Subcutaneous abdominal adipose tissue (tissue), 5 donors: ENCODE data around the gene NECAB2.

Source experiments
- H3K27ac ChIP-seq: one replicate; pipeline ENCODE4 v1.7.0; 2013; ENCODE audit warnings: low read depth, mild to moderate bottlenecking, inconsistent platforms, low read length, moderate library complexity
- H3K27me3 ChIP-seq, 5 donors: one replicate each; pipeline ENCODE4 v1.7.0; 2013; ENCODE audit warnings: low read length in 5 of 5, inconsistent platforms in 1 of 5; ENCODE audit not compliant: control insufficient read depth in 5 of 5, insufficient read depth in 4 of 5
- H3K36me3 ChIP-seq, 5 donors: one replicate each; pipeline ENCODE4 v1.7.0; 2013; ENCODE audit warnings: low read length in 5 of 5; ENCODE audit not compliant: control insufficient read depth in 5 of 5, insufficient read depth in 5 of 5
- H3K4me1 ChIP-seq, 5 donors: one replicate each; pipeline ENCODE4 v1.7.0; 2013; ENCODE audit warnings: low read length in 5 of 5, mild to moderate bottlenecking in 3 of 5, moderate library complexity in 1 of 5; ENCODE audit not compliant: control insufficient read depth in 5 of 5, insufficient read depth in 5 of 5
- H3K4me3 ChIP-seq, 5 donors: one replicate each; pipeline ENCODE4 v1.7.0; 2013; ENCODE audit warnings: low read length in 5 of 5, low read depth in 1 of 5
- H3K9ac ChIP-seq, 5 donors: one replicate each; pipeline ENCODE4 v1.7.0; 2013; ENCODE audit warnings: low read length in 5 of 5, mild to moderate bottlenecking in 4 of 5, moderate library complexity in 3 of 5
- H3K9me3 ChIP-seq, 5 donors: one replicate each; pipeline ENCODE4 v1.7.0; 2013; ENCODE audit warnings: low read length in 5 of 5; ENCODE audit not compliant: control insufficient read depth in 5 of 5
- donor health status: healthy.
- donor health status: healthy.
- donor health status: healthy.
- donor health status: healthy.
- donor health status: healthy.

The NECAB2 gene

GRCh38 chr16:84003038-84003437, 35.0 kb downstream of the NECAB2 start:
- no peaks in the 10 kb centered on the region for H3K9me3 ChIP-seq
- H3K36me3 ChIP-seq: no peaks in the 10 kb centered on the region
- peaks cover 4 to 14% (median 7%) of the 10 kb centered on the region in 5 donors for H3K27me3 ChIP-seq
- H3K9ac ChIP-seq: no peak overlapping the region
- H3K4me1 ChIP-seq: no peaks in the 10 kb centered on the region
- no peak overlapping the region for H3K4me3 ChIP-seq
- H3K27ac ChIP-seq: no peak overlapping the region

- H3K9ac ChIP-seq: no peak overlapping the region
- H3K36me3 ChIP-seq: no peaks in the 10 kb centered on the region
- no peak overlapping the region for H3K27ac ChIP-seq
- H3K4me1 ChIP-seq: peaks cover 0 to 3% (median 0%) of the 10 kb centered on the region in 5 donors
- H3K27me3 ChIP-seq: peaks cover 3 to 17% (median 7%) of the 10 kb centered on the region in 5 donors
- H3K9me3 ChIP-seq: no peaks in the 10 kb centered on the region
- H3K4me3 ChIP-seq: no peak overlapping the region
Observed at GRCh38 chr16:84004442-84004841, 36.4 kb downstream of the NECAB2 start.

- H3K27ac ChIP-seq: no peak overlapping the region
- peaks cover 3 to 19% (median 7%) of the 10 kb centered on the region in 5 donors for H3K27me3 ChIP-seq
- peaks cover 0 to 3% (median 0%) of the 10 kb centered on the region in 5 donors for H3K4me1 ChIP-seq
- H3K4me3 ChIP-seq: no peak overlapping the region
- H3K9ac ChIP-seq: no peak overlapping the region
- no peaks in the 10 kb centered on the region for H3K36me3 ChIP-seq
- no peaks in the 10 kb centered on the region for H3K9me3 ChIP-seq
Observed at GRCh38 chr16:84005391-84005790, 37.3 kb downstream of the NECAB2 start.

- Histone ChIP-seq H3K4me1 (peaks cover 0 to 3% (median 0%) of the 10 kb centered on the region in 5 donors), H3K27ac (no peak overlapping the region), H3K4me3 (no peak overlapping the region), H3K27me3 (peaks cover 0 to 19% (median 4%) of the 10 kb centered on the region in 5 donors), H3K9ac (no peak overlapping the region), H3K36me3 (no peaks in the 10 kb centered on the region), H3K9me3 (no peaks in the 10 kb centered on the region)
Observed at GRCh38 chr16:84007520-84007919, 39.5 kb downstream of the NECAB2 start.

GRCh38 chr16:84007965-84008364, 39.9 kb downstream of the NECAB2 start:
- H3K9me3 ChIP-seq: no peaks in the 10 kb centered on the region
- H3K36me3 ChIP-seq: no peaks in the 10 kb centered on the region
- no peak overlapping the region for H3K4me3 ChIP-seq
- no peak overlapping the region for H3K27ac ChIP-seq
- H3K9ac ChIP-seq: no peak overlapping the region
- H3K4me1 ChIP-seq: peaks cover 0 to 3% (median 0%) of the 10 kb centered on the region in 5 donors
- peaks cover 0 to 16% (median 4%) of the 10 kb centered on the region in 5 donors for H3K27me3 ChIP-seq

GRCh38 chr16:84009282-84009681, 41.2 kb downstream of the NECAB2 start:
- Histone ChIP-seq H3K4me3 (no peak overlapping the region), H3K27me3 (peaks cover 0 to 16% (median 4%) of the 10 kb centered on the region in 5 donors), H3K36me3 (no peaks in the 10 kb centered on the region), H3K9me3 (no peaks in the 10 kb centered on the region), H3K27ac (no peak overlapping the region), H3K4me1 (peaks cover 0 to 7% (median 0%) of the 10 kb centered on the region in 5 donors), H3K9ac (no peak overlapping the region)

GRCh38 chr16:84013787-84014569, 45.9 kb downstream of the NECAB2 start:
- Histone ChIP-seq H3K9ac (no peak overlapping the region), H3K9me3 (no peaks in the 10 kb centered on the region), H3K27me3 (peaks cover 0 to 9% (median 7%) of the 10 kb centered on the region in 5 donors), H3K27ac (no peak overlapping the region), H3K36me3 (no peaks in the 10 kb centered on the region), H3K4me1 (peaks cover 0 to 6% (median 0%) of the 10 kb centered on the region in 5 donors), H3K4me3 (no peak overlapping the region)

GRCh38 chr16:84014570-84015327, 46.7 kb downstream of the NECAB2 start:
- H3K36me3 ChIP-seq: no peaks in the 10 kb centered on the region
- peaks cover 0 to 14% (median 6%) of the 10 kb centered on the region in 5 donors for H3K27me3 ChIP-seq
- no peak overlapping the region for H3K4me3 ChIP-seq
- H3K9me3 ChIP-seq: peaks cover 0 to 2% (median 0%) of the 10 kb centered on the region in 5 donors
- peaks cover 0 to 6% (median 0%) of the 10 kb centered on the region in 5 donors for H3K4me1 ChIP-seq
- no peak overlapping the region for H3K27ac ChIP-seq
- H3K9ac ChIP-seq: no peak overlapping the region

GRCh38 chr16:84015399-84015798, 47.4 kb downstream of the NECAB2 start:
- H3K4me1 ChIP-seq: peaks cover 0 to 6% (median 0%) of the 10 kb centered on the region in 5 donors

GRCh38 chr16:84016477-84016876, 48.4 kb downstream of the NECAB2 start:
- Histone ChIP-seq H3K9me3 (peaks cover 0 to 14% (median 9%) of the 10 kb centered on the region in 5 donors), H3K9ac (no peak overlapping the region), H3K27me3 (peaks cover 0 to 14% (median 7%) of the 10 kb centered on the region in 5 donors), H3K27ac (no peak overlapping the region), H3K36me3 (no peaks in the 10 kb centered on the region), H3K4me3 (no peak overlapping the region), H3K4me1 (peaks cover 0 to 6% (median 0%) of the 10 kb centered on the region in 5 donors)

More at GRCh38 chr16:84015399-84015798, 47.4 kb downstream of the NECAB2 start:
- no peaks in the 10 kb centered on the region for H3K36me3 ChIP-seq
- H3K4me3 ChIP-seq: no peak overlapping the region
- no peak overlapping the region for H3K9ac ChIP-seq
- peaks cover 0 to 14% (median 6%) of the 10 kb centered on the region in 5 donors for H3K27me3 ChIP-seq
- peaks cover 0 to 3% (median 0%) of the 10 kb centered on the region in 5 donors for H3K9me3 ChIP-seq
- no peak overlapping the region for H3K27ac ChIP-seq
